HEK293 (cell line): ENCODE data around the gene SYS1.

Experiments
- CTCF ChIA-PET: fragments of 350-600 bp; formaldehyde crosslinking; extraction: SDS; loops from one replicate; lab custom pipeline; 2021; ENCODE audit warnings: antibody characterized with exemption; lab: Yijun Ruan, JAX
- POLR2A ChIA-PET: fragments of 300-600 bp; formaldehyde crosslinking; extraction: SDS; loops from one replicate; lab custom pipeline; 2020; ENCODE audit warnings: antibody characterized with exemption, inconsistent platforms; lab: Yijun Ruan, JAX
- H3K27ac ChIP-seq: fragments of 200-500 bp; sonication (Bioruptor generic); 2 replicates; pipeline ENCODE4 v1.5.1; 2014; ENCODE audit warnings: low read depth, low read length, control low read depth, inconsistent platforms; ENCODE audit errors: extremely low read depth
- H3K36me3 ChIP-seq, 2 experiments: fragments of 200-500 bp in 1 of 2; sonication (Bioruptor generic) in 1 of 2; 1 replicate in 1 of 2; 2 replicates in 1 of 2; pipeline ENCODE4 v1.5.1; 2014 to 2017; ENCODE audit warnings: inconsistent platforms in 2 of 2, low read length in 2 of 2; ENCODE audit not compliant: control insufficient read depth in 2 of 2, insufficient read depth in 1 of 2
- H3K4me1 ChIP-seq: fragments of 200-500 bp; sonication (Bioruptor generic); 2 replicates; pipeline ENCODE4 v1.5.1; 2014; ENCODE audit warnings: mild to moderate bottlenecking, low read length, inconsistent platforms; ENCODE audit not compliant: control insufficient read depth, insufficient read depth
- H3K4me3 ChIP-seq: 2 replicates; pipeline ENCODE4 v1.5.1; 2011; ENCODE audit warnings: low read depth, mild to moderate bottlenecking, control low read depth, low read length, moderate library complexity
- H3K9me3 ChIP-seq: fragments of 200-500 bp; sonication (Bioruptor generic); 2 replicates; pipeline ENCODE4 v1.5.1; 2014; ENCODE audit warnings: low read depth, low read length, inconsistent platforms; ENCODE audit not compliant: control insufficient read depth, insufficient read depth
- EGR2 ChIP-seq: fragments of 450-650 bp; formaldehyde crosslinking; IDR thresholded peaks from 2 replicates; pipeline ENCODE4 v1.5.1; 2016; ENCODE audit warnings: low read depth, missing biosample characterization, missing genetic modification characterization
- HOXC10 ChIP-seq: sonication (generic); formaldehyde crosslinking; IDR thresholded peaks from 2 replicates; pipeline ENCODE4 v1.8.1; 2023; ENCODE audit warnings: mild to moderate bottlenecking, missing genetic modification reagents
- SP3 ChIP-seq: fragments of 450-650 bp; formaldehyde crosslinking; IDR thresholded peaks from 2 replicates; pipeline ENCODE4 v1.5.1; 2016; ENCODE audit warnings: missing biosample characterization, missing genetic modification characterization
- TCF7L2 ChIP-seq: IDR thresholded peaks from 2 replicates; pipeline ENCODE4 v1.6.1; 2011; ENCODE audit warnings: low read depth, mild to moderate bottlenecking, inconsistent platforms, low read length, moderate library complexity, borderline replicate concordance
- TRIM28 ChIP-seq: IDR thresholded peaks from 2 replicates; pipeline ENCODE4 v1.6.1; 2011; ENCODE audit warnings: low read length, control low read depth, borderline replicate concordance
- ZBTB20 ChIP-seq: fragments of 450-650 bp; formaldehyde crosslinking; IDR thresholded peaks from 2 replicates; pipeline ENCODE4 v1.5.1; 2016; ENCODE audit warnings: missing biosample characterization, missing genetic modification characterization
- ZFHX2 ChIP-seq: fragments of 450-650 bp; formaldehyde crosslinking; conservative IDR thresholded peaks from 2 replicates; pipeline ENCODE4 v1.5.1; 2016; ENCODE audit warnings: missing biosample characterization, missing genetic modification characterization
- ZNF140 ChIP-seq: fragments of 450-650 bp; formaldehyde crosslinking; IDR thresholded peaks from 2 replicates; pipeline ENCODE4 v1.5.1; 2016; ENCODE audit warnings: missing biosample characterization, missing genetic modification characterization
- ZNF175 ChIP-seq: fragments of 450-650 bp; formaldehyde crosslinking; IDR thresholded peaks from 2 replicates; pipeline ENCODE4 v1.5.1; 2016; ENCODE audit warnings: missing biosample characterization, missing genetic modification characterization
- ZNF366 ChIP-seq: fragments of 450-650 bp; formaldehyde crosslinking; conservative IDR thresholded peaks from 2 replicates; pipeline ENCODE4 v1.5.1; 2016; ENCODE audit warnings: missing biosample characterization, missing genetic modification characterization
- ZNF660 ChIP-seq: fragments of 450-650 bp; IDR thresholded peaks from 2 replicates; pipeline ENCODE4 v1.5.1; 2018; ENCODE audit warnings: missing biosample characterization, mild to moderate bottlenecking, missing genetic modification characterization
- ZNF677 ChIP-seq: fragments of 450-650 bp; IDR thresholded peaks from 2 replicates; pipeline ENCODE4 v1.5.0; 2018; ENCODE audit warnings: missing biosample characterization, mild to moderate bottlenecking, missing genetic modification characterization, moderate library complexity
- ZNF747 ChIP-seq: fragments of 450-650 bp; formaldehyde crosslinking; IDR thresholded peaks from 2 replicates; pipeline ENCODE4 v1.5.1; 2016; ENCODE audit warnings: missing biosample characterization, missing genetic modification characterization
- ZNF791 ChIP-seq: fragments of 450-650 bp; formaldehyde crosslinking; IDR thresholded peaks from 2 replicates; pipeline ENCODE4 v1.5.1; 2016; ENCODE audit warnings: missing biosample characterization, missing genetic modification characterization
- TF ChIP-seq, protein P1 (sequence below): fragments of 450-650 bp; formaldehyde crosslinking; IDR thresholded peaks from 2 replicates; pipeline ENCODE4 v1.5.1; 2017; ENCODE audit warnings: missing biosample characterization, missing genetic modification characterization
- TF ChIP-seq, protein P2 (sequence below): fragments of 450-650 bp; formaldehyde crosslinking; IDR thresholded peaks from 2 replicates; pipeline ENCODE4 v1.5.1; 2016; ENCODE audit warnings: missing biosample characterization, missing genetic modification characterization
- TF ChIP-seq, protein P3 (sequence below): fragments of 450-650 bp; formaldehyde crosslinking; IDR thresholded peaks from 2 replicates; pipeline ENCODE4 v1.5.1; 2016; ENCODE audit warnings: missing biosample characterization, missing genetic modification characterization

The SYS1 gene

DNA sequence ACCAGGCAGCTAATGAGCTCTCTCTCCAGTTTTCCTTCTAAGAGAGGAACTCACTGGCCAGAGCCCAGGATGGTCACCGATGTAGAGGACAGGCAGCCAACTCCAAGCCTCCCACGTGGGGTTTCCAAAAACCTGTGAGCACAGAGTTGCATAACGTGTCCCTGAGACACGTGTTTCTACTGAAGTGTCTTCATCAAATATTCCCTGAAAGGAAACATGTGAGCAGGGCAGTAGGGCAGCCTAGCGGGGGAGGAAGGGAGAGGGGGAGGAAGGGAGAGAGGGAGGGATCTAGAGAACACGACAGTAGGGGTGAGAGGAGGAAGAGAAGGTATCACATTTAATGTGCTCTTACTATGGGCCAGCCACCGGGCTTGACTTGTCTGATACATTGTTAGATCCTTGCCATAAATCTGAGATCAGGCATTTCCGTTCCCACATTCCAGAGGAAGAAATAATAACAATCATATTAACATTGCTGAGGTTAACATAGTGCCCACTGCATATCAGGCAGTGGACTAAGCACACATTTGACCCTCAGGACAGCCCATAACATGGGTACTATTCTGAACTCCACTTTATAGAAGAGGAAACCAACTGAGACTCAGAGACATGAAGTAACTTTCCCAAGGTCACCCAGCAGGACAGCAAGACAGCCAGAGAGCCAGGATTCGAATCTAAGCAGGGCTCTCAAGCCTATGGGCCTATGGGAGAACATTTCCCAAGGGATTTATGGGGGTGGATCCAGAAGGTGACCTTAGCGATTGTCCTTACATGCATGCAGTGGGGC, 4.5 kb upstream of the SYS1 start:
- Histone ChIP-seq H3K4me1 (no peaks in the 10 kb centered on the region), H3K27ac (no peak overlapping the region), H3K36me3 (no peaks in the 10 kb centered on the region), H3K9me3 (no peaks in the 10 kb centered on the region), H3K4me3 (no peak overlapping the region)
- POLR2A ChIA-PET: interaction anchor here (2.2 kb wide), 1 partner anchor 10 kb away, joined by 9 read pairs; the partner anchor contains the start of gene SDC4
- TF ChIP-seq ZFHX2 (tag by site-specific recombination) (peak; percentile 70), TRIM28 (no peak), HOXC10 (CRISPR knock-in tag) (no peak), ZNF366 (0 out of 2 replicates have a peak, but pooled peaks have one; percentile 22), ZNF791 (tag by site-specific recombination) (no peak), EGR2 (tag by site-specific recombination) (peak; percentile 79), ZNF175 (no peak), TCF7L2 (no peak)
- TF ChIP-seq, protein P1, sequence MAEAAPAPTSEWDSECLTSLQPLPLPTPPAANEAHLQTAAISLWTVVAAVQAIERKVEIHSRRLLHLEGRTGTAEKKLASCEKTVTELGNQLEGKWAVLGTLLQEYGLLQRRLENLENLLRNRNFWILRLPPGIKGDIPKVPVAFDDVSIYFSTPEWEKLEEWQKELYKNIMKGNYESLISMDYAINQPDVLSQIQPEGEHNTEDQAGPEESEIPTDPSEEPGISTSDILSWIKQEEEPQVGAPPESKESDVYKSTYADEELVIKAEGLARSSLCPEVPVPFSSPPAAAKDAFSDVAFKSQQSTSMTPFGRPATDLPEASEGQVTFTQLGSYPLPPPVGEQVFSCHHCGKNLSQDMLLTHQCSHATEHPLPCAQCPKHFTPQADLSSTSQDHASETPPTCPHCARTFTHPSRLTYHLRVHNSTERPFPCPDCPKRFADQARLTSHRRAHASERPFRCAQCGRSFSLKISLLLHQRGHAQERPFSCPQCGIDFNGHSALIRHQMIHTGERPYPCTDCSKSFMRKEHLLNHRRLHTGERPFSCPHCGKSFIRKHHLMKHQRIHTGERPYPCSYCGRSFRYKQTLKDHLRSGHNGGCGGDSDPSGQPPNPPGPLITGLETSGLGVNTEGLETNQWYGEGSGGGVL: peak; percentile 83
- CTCF ChIA-PET: interaction anchor here (1.0 to 6.5 kb wide), 3 partner anchors 15 to 79 kb away, joined by 3 to 92 read pairs (median 5); no protein-coding TSS in a partner anchor

DNA sequence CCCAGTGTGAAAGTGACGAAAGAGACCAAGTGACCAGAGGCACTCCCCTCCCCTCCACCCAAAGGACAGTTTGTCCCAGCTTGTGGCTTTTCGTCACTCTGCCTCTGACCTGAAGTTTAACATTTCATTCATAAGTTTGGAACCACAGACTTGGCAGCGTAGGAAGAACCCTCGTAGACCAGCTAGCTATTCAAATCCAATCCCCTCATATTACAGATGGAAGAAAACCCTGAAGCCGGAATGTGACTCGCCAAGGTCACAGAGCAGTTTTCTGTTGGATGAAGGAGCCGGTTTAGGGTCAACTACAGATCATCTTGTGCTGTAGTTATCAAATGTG, 3.9 kb upstream of the SYS1 start:
- TF ChIP-seq, protein P2, sequence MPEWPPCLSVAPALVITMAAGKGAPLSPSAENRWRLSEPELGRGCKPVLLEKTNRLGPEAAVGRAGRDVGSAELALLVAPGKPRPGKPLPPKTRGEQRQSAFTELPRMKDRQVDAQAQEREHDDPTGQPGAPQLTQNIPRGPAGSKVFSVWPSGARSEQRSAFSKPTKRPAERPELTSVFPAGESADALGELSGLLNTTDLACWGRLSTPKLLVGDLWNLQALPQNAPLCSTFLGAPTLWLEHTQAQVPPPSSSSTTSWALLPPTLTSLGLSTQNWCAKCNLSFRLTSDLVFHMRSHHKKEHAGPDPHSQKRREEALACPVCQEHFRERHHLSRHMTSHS: no peak
- no peak for TF ChIP-seq ZNF660 (tag by site-specific recombination)
- TF ChIP-seq, protein P3, sequence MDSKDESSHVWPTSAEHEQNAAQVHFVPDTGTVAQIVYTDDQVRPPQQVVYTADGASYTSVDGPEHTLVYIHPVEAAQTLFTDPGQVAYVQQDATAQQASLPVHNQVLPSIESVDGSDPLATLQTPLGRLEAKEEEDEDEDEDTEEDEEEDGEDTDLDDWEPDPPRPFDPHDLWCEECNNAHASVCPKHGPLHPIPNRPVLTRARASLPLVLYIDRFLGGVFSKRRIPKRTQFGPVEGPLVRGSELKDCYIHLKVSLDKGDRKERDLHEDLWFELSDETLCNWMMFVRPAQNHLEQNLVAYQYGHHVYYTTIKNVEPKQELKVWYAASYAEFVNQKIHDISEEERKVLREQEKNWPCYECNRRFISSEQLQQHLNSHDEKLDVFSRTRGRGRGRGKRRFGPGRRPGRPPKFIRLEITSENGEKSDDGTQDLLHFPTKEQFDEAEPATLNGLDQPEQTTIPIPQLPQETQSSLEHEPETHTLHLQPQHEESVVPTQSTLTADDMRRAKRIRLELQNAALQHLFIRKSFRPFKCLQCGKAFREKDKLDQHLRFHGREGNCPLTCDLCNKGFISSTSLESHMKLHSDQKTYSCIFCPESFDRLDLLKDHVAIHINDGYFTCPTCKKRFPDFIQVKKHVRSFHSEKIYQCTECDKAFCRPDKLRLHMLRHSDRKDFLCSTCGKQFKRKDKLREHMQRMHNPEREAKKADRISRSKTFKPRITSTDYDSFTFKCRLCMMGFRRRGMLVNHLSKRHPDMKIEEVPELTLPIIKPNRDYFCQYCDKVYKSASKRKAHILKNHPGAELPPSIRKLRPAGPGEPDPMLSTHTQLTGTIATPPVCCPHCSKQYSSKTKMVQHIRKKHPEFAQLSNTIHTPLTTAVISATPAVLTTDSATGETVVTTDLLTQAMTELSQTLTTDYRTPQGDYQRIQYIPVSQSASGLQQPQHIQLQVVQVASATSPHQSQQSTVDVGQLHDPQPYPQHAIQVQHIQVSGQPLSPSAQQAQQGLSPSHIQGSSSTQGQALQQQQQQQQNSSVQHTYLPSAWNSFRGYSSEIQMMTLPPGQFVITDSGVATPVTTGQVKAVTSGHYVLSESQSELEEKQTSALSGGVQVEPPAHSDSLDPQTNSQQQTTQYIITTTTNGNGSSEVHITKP (tag by site-specific recombination): no peak
- no peaks in the 10 kb centered on the region for H3K9me3 ChIP-seq
- CTCF ChIA-PET: interaction anchor here (0.7 to 6.5 kb wide), 4 partner anchors 17 to 78 kb away, joined by 3 to 92 read pairs (median 4); no protein-coding TSS in a partner anchor
- no peak overlapping the region for H3K27ac ChIP-seq
- H3K36me3 ChIP-seq: no peaks in the 10 kb centered on the region
- POLR2A ChIA-PET: interaction anchor here (1.2 to 2.2 kb wide), 2 partner anchors 10 to 47 kb away, joined by 3 to 9 read pairs; partner anchors contain the start of gene SDC4
- H3K4me3 ChIP-seq: no peak overlapping the region
- no peaks in the 10 kb centered on the region; the same call in 1 of the 2 replicates for H3K4me1 ChIP-seq

DNA sequence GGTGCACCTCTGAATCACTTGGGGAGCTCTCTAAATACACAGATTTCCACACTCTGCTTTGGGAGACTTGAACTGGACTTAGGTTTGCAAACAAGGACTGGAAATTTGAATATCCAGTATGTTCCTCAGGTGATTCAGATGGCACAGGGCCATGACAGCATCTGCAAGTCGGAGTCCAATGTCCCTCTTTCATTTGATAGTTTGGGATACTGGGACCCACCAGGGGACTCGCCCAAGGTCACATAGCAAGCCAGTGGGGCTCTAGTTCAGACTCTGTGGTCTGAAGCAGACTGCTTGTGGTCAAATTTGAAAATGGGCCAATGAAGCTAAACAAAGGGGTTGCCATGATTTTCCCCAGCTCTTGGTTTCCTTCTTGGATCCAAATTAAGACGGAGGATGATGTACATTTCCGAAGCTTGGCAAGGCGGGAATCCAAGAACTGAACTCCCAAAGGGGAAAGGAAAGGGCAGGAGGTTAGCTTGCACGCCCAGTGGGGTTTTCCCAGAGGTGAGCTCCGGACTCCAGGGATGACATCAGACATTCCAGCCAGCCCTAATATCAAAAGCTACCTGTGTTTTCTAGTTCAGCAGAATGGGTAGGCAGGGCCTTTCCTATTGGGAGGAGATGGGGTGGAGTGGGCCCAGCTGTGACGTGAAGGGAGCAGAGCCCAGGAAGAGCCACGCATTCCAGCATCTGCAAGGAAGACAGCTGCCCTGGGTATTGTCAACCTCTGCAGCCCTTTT, 3.4 kb upstream of the SYS1 start:
- no peak overlapping the region for H3K4me3 ChIP-seq
- H3K9me3 ChIP-seq: no peaks in the 10 kb centered on the region
- H3K27ac ChIP-seq: no peak overlapping the region
- ChIA-PET CTCF (interaction anchor here (0.7 to 6.5 kb wide), 5 partner anchors 14 to 78 kb away, joined by 3 to 92 read pairs (median 4); no protein-coding TSS in a partner anchor), POLR2A (interaction anchor here (0.6 to 2.2 kb wide), 4 partner anchors 11 to 611 kb away, joined by 3 to 9 read pairs (median 6); partner anchors contain the start of gene SDC4)
- TF ChIP-seq ZNF140 (tag by site-specific recombination): no peak
- TF ChIP-seq ZBTB20 (tag by site-specific recombination): no peak
- TF ChIP-seq SP3 (tag by site-specific recombination): no peak
- no peak for TF ChIP-seq ZNF677 (tag by site-specific recombination)
- TF ChIP-seq ZNF747 (tag by site-specific recombination): no peak
- TF ChIP-seq, protein P2: no peak
- no peaks in the 10 kb centered on the region for H3K36me3 ChIP-seq
- H3K4me1 ChIP-seq: no peaks in the 10 kb centered on the region; the same call in 1 of the 2 replicates
